Lower leg skin (tissue), 4 donors: ENCODE measurements around the gene SEPTIN2. TPM values are rescaled to one million over a fixed set of nuclear protein-coding genes. Genes with fewer than 3 reads are reported as not detected.

Experiments
- DNase-seq, 2 donors: peaks; one replicate each; pipeline ENCODE4 v3.0.0-alpha.2; 2019; ENCODE audit warnings: low spot score in 2 of 2
- H3K4me3 ChIP-seq: fragments of 200-600 bp; sonication (generic); 2 replicates; pipeline ENCODE4 v1.5.1; 2017; ENCODE audit warnings: mild to moderate bottlenecking, low read depth; ENCODE audit not compliant: poor library complexity, severe bottlenecking
- CTCF ChIP-seq, 3 donors: fragments of 450-650 bp; IDR thresholded peaks; one replicate each; pipeline ENCODE4 v1.5.1; 2016; ENCODE audit warnings: antibody characterized with exemption in 3 of 3, mild to moderate bottlenecking in 3 of 3, moderate library complexity in 2 of 3
- POLR2A ChIP-seq, 2 donors: fragments of 450-650 bp; IDR thresholded peaks; one replicate each; pipeline ENCODE4 v1.6.1; 2016 to 2017; ENCODE audit warnings: antibody characterized with exemption in 2 of 2, mild to moderate bottlenecking in 1 of 2, moderate library complexity in 1 of 2
- WGBS, 2 donors: methylation state at CpG; one replicate each; pipeline ENCODE4 v1.1.5; 2018; 5-methylcytosine and 5-hydroxymethylcytosine counted together
- intact Hi-C: fragments of 100-400 bp; cut with DNase I; formaldehyde crosslinking; loops from one replicate; pipeline ENCODE4 v1.15.0; 2023; ENCODE audit warnings: low total_unique reads
- total RNA-seq, 4 donors: library from RNA; depleted of rRNA; stranded (reverse); fragments of >200 nt; gene quantifications; one replicate each; pipeline ENCODE4 v1.1.0, GENCODE V29; 2016

SEPTIN2 gene
- total RNA-seq, 4 donors from 2014 or later: 97.3 to 164 (median 124) TPM

- DNase-seq: no peak
- 82 to 86% methylated on average over 10 of the region's 10 CpGs for WGBS, 2 donors
- no peak for TF ChIP-seq CTCF (IDR thresholded peaks at IDR 0.05)
- no peak for TF ChIP-seq POLR2A (IDR thresholded peaks at IDR 0.05)
- intact Hi-C loops: no loop called here
- no peak overlapping the region for H3K4me3 ChIP-seq
Measured at GRCh38 chr2:241399941-241400922, 84.5 kb downstream of the SEPTIN2 start.

Other genes starting within 250 kb of the SEPTIN2 start
- 10 to 100 TPM; 26.4 to 58.2 (median 44.7) TPM for gene MTERF4, start 213.6 kb upstream of the SEPTIN2 start, total RNA-seq
- gene PASK, start 166.5 kb upstream of the SEPTIN2 start, total RNA-seq: 10 to 100 TPM in 1 of 4 donors, 1 to 10 TPM in 3; 4.8 to 11.9 (median 6.5) TPM
- gene PPP1R7, start 165.5 kb upstream of the SEPTIN2 start, total RNA-seq: 10 to 100 TPM; 36.8 to 68.7 (median 56.4) TPM
- under 1 TPM; 0.19 to 0.67 (median 0.35) TPM for gene ANO7, start 127.2 kb upstream of the SEPTIN2 start, total RNA-seq
- gene HDLBP, start 253 bp upstream of the SEPTIN2 start, total RNA-seq: 100 to 1,000 TPM; 241 to 393 (median 294) TPM
- 10 to 100 TPM; 63.3 to 86.4 (median 66.0) TPM for gene FARP2, start 40.4 kb downstream of the SEPTIN2 start, total RNA-seq
- gene STK25, start 192.7 kb downstream of the SEPTIN2 start, total RNA-seq: 100 to 1,000 TPM; 137 to 315 (median 188) TPM
- 10 to 100 TPM; 44.2 to 59.9 (median 54.7) TPM for gene BOK, start 242.8 kb downstream of the SEPTIN2 start, total RNA-seq